GM19099 (cell line): Measurements from ENCODE around the gene SUMF1.

Experiments
- POLR2A ChIP-seq: IDR thresholded peaks from 3 replicates; pipeline ENCODE4 v1.6.1; 2011; ENCODE audit warnings: low read depth; ENCODE audit not compliant: insufficient read length; ENCODE audit errors: extremely low read depth

The SUMF1 gene

DNA sequence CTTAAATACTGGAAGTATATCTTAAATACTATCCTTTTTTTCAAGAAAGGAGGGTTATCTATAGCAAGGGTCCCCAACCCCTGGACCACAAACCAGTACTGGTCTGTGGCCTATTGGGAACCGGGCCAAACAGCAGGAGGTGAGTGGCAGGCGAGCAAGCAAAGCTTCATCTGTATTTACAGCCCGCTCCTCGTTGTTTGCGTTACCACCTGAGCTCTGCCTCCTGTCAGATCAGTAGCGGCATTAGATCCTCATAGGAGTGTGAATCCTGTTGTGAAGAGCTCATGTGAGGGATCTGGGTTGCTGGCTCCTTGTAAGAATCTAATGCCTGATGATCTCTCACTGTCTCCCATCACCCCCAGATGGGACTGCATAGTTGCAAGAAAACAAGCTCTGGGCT, 26.1 kb downstream of the SUMF1 start:
- no peak for TF ChIP-seq POLR2A

- TF ChIP-seq POLR2A = no peak
Observed at GRCh38 chr3:4438296-4438695, 28.8 kb downstream of the SUMF1 start.

- no peak for TF ChIP-seq POLR2A
Observed at GRCh38 chr3:4432259-4432658, 34.8 kb downstream of the SUMF1 start.

DNA sequence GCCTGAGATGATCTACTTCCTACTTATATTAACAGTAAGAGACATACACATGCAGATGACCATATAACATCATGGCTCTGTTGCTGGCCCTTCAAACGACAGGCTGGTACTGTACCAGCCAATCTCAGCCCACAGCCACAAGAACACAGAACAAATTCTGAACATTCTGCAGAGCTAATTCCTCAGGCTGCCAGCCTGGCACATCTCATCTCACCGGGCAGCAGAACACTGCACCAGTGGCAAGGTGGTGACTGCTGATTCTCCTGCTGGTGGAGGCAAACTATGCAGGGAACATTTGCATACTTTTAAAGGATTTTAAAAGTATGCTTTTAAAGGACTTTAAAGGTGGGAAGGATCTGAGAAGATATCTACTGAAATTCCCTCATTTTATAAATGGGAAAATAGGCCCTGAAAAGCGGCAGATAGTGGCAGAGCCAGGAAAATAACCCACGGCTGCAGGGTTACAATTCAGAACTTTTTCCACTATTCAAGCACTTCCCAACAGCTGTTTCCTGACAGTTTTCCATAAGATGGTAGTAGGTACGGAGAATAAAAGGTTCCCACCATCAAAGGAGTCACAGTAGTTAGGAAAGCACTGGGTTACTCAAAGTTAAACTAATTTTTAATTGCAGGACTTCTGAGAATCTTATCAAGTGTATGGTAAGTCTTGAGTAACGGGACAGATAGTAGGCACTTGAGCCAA, 37.3 kb downstream of the SUMF1 start:
- TF ChIP-seq POLR2A = no peak

- TF ChIP-seq POLR2A = no peak
Observed at GRCh38 chr3:4426782-4427344, 40.2 kb downstream of the SUMF1 start.

- no peak for TF ChIP-seq POLR2A
Observed at GRCh38 chr3:4426261-4426781, 40.7 kb downstream of the SUMF1 start.

DNA sequence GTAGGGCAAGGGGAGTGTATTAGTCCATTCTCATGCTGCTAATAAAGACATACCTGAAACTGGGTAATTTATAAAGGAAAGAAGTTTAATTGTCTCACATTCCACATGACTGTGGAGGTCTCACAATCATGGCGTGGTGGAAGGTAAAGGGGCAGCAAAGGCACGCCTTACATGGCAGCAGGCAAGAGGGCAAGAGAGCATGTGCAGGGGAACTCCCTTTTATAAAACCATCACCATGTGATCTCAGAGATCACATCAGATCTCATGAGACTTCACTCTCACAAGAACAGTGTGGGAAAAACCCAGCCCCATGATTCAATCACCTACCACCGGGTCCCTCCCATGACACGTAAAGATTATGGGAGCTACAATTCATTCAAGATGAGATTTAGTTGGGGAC, 41.4 kb downstream of the SUMF1 start:
- no peak for TF ChIP-seq POLR2A

DNA sequence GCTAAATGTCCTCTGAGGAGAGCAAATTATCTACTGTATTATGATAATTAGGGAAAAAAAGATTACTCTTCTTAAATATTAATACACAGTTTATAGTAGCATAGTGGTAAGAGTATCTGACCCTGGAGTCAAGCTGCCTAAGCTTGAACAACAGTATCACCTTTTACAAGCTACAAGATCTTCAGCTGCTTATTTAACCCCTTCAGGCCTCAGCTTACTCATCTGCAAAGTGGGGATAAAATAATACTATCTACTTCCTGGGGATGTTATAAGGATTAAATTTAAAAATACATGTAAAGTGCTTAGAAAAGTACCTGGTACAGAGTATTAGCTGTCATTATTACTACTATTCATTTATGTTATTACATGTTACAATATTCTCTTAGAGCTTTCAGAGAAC, 42.0 kb downstream of the SUMF1 start:
- TF ChIP-seq POLR2A = no peak

DNA sequence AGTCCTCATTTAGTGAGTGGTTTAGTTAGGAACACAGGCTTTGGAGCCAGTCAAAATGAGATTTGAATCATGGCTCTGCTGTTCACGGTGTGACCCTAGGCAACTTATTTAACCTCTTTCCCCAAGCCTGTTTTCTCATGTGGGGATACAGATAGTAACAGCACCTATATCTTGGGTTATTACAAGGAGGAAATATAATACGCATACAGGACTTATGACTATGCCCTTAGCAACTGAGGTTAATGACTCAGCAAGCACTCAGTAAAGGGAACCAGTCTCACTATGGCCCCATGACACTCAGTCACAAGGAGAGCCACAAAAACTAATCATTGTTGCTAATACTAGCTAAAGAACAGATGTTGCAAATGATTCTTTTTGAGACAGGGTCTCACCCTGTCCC, 45.9 kb downstream of the SUMF1 start:
- no peak for TF ChIP-seq POLR2A

DNA sequence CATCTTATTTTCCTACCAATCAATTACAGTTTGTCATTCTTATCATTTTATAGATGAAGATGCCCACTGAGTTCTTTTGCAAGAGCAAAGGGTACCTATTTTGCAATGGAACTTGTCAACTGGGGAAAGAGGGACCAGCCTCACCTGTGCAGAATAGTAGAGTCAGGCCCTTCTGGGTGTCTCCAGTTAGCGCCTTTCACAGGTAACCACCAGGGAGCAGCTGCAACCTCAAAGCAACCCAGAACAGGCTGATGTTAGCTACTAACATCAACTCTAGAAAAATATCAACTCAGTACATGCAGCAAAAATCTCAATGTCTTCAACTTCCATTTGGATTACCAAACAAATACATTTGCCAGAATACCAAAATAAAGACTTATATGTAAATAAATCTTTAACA, 47.1 kb downstream of the SUMF1 start:
- no peak for TF ChIP-seq POLR2A

DNA sequence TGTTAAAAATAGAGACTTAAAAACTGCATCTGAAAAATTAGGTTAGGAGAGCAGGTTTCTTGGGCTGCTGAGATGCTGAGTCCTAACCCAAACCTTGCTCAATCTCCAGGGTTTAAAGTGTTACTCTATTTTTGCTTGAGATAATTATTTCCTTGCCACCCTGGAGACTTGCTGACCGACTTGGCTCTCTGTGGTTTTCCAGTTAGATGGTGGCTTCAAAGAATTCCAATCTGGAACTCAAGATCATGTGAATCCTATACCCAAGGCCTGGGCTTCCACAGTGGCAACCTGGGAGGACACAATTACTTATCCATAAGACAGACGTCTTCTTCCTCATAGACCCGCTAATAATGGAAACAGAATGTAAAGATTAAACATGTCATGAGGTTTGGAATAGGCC, 47.7 kb downstream of the SUMF1 start:
- TF ChIP-seq POLR2A = no peak

GRCh38 chr3:4418156-4418555, 48.9 kb downstream of the SUMF1 start:
- no peak for TF ChIP-seq POLR2A

- no peak for TF ChIP-seq POLR2A
Observed at GRCh38 chr3:4417449-4417848, 49.6 kb downstream of the SUMF1 start.

- no peak for TF ChIP-seq POLR2A
Observed at GRCh38 chr3:4416961-4417360, 50.1 kb downstream of the SUMF1 start.

DNA sequence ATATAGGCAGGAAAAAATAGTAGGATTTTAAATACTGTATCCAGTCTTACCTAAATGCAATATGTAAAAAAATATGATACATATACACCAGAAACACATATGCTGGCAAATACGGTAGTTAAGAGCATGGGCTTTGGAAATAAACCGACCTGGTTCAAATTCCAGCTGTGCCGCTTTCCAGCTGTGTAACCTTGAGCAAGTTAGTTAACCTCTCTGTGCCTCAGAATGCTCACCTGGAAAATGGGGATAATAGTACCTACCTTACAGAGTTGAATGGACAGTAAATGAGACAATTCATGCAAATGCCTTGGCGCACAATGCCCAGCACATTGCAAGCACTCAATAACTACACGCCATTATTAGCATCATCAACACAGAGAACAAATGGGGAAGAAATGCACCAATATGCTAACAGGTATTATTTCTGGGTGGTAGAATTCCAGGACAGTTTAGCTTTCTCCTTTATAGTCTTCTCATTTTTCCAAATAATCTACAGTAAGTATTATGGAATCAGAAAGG, 50.6 kb downstream of the SUMF1 start:
- no peak for TF ChIP-seq POLR2A

GRCh38 chr3:4413467-4413866, 53.6 kb downstream of the SUMF1 start:
- no peak for TF ChIP-seq POLR2A

DNA sequence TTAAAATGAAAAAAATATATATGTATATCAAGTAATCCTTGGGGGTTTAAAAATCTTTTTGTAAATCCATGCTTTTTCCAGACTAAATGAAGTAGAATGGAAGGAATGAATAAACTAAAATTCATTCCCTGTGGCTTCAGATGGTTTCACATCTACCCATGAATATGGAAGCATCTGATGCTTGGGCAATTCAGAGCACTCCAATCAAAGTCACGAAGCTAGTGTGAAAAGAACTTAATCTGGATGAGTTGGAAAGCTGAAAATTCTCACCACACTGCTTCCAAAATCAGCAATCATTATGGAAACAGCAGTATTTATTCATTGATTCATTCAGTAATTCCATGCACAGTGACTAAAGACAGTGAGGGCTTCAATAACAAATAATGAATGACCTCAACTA, 55.2 kb downstream of the SUMF1 start:
- no peak for TF ChIP-seq POLR2A

DNA sequence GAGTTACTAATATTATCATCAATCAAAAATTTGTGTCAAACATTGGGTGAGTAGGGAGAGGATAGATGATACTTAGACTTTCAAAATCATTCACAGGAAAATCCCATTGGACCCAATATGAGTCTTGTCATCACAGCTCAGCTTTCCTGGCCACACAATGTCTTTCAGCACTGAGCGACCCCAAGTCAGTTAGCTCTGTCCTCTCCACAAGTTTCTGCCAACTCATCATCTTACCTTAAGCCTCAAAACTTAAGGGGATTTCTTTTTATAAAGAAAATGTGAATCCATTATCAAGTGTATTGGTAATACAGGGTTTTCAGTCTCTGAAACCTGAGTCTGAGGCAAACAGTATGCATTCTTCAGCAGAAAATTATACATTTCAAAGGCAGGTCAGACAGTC, 55.8 kb downstream of the SUMF1 start:
- no peak for TF ChIP-seq POLR2A
